Brain microvascular endothelial cell (primary cell): ENCODE measurements around the gene ZBTB24.
"Not testable (repeated sequence)": the region's sequence is repeated elsewhere in the genome, so short reads cannot be mapped to it uniquely, and the experiment has no call there.

Experiments used
- DNase-seq: peaks from one replicate; pipeline ENCODE4 v3.0.0-alpha.2; 2020
- H3K27ac ChIP-seq: fragments of 250-450 bp; sonication (Bioruptor Pico); 2 replicates; pipeline ENCODE4 v1.5.1; 2020; ENCODE audit warnings: mild to moderate bottlenecking, moderate library complexity
- H3K27me3 ChIP-seq: fragments of 250-450 bp; sonication (Bioruptor Pico); replicated peaks from 2 replicates; pipeline ENCODE4 v1.5.1; 2020; ENCODE audit warnings: mild to moderate bottlenecking
- H3K36me3 ChIP-seq: fragments of 250-450 bp; sonication (Bioruptor Pico); replicated peaks from 2 replicates; pipeline ENCODE4 v1.5.1; 2020; ENCODE audit warnings: mild to moderate bottlenecking
- H3K4me3 ChIP-seq: 2 replicates; pipeline ENCODE4 v1.5.1; 2011; ENCODE audit warnings: low read depth, mild to moderate bottlenecking, control low read depth, low read length, moderate library complexity
- CTCF ChIP-seq: IDR thresholded peaks from 2 replicates; pipeline ENCODE4 v1.5.1; 2011; ENCODE audit warnings: low read depth, mild to moderate bottlenecking, moderate library complexity, low read length, control low read depth, inconsistent platforms; ENCODE audit errors: missing control alignments
- in situ Hi-C: cut with HindIII; loops from 2 replicates; pipeline ENCODE4 v1.10.0; 2017; ENCODE audit warnings: low sequenced_read_pairs, low pct_ligation_motif_present

The ZBTB24 gene

GRCh38 chr6:109467696-109468095 lies 15.3 kb downstream of the ZBTB24 start:
- Histone ChIP-seq H3K36me3 (peaks cover 47% of the 10 kb centered on the region), H3K4me3 (no peak overlapping the region), H3K27me3 (no peaks in the 10 kb centered on the region), H3K27ac (no peak overlapping the region)
- in situ Hi-C loops = no loop called here
- DNase-seq = no peak
- TF ChIP-seq CTCF = no peak

- Histone ChIP-seq H3K4me3 (no peak overlapping the region), H3K27me3 (no peaks in the 10 kb centered on the region), H3K36me3 (peaks cover 36% of the 10 kb centered on the region), H3K27ac (no peak overlapping the region)
- DNase-seq = no peak
- no peak for TF ChIP-seq CTCF
- in situ Hi-C loops = no loop called here
Measured at GRCh38 chr6:109466212-109466923, 16.7 kb downstream of the ZBTB24 start.

GRCh38 chr6:109465772-109466171 lies 17.2 kb downstream of the ZBTB24 start:
- no peak for TF ChIP-seq CTCF
- Histone ChIP-seq H3K36me3 (peaks cover 36% of the 10 kb centered on the region), H3K27me3 (no peaks in the 10 kb centered on the region), H3K27ac (no peak overlapping the region), H3K4me3 (no peak overlapping the region)
- in situ Hi-C loops = no loop called here
- DNase-seq = no peak

GRCh38 chr6:109461733-109462526 lies 21.1 kb downstream of the ZBTB24 start:
- Histone ChIP-seq H3K36me3 (peaks cover 27% of the 10 kb centered on the region), H3K27me3 (no peaks in the 10 kb centered on the region), H3K4me3 (no peak overlapping the region), H3K27ac (no peak overlapping the region)
- in situ Hi-C loops = no loop called here
- no peak for DNase-seq
- TF ChIP-seq CTCF = no peak

GRCh38 chr6:109461205-109461604 lies 21.8 kb downstream of the ZBTB24 start:
- DNase-seq, in situ Hi-C loops, H3K4me3 ChIP-seq, H3K27me3 ChIP-seq, H3K27ac ChIP-seq: not testable (repeated sequence)
- H3K36me3 ChIP-seq = peaks cover 27% of the 10 kb centered on the region

GRCh38 chr6:109460161-109460829 lies 22.7 kb downstream of the ZBTB24 start:
- H3K27me3 ChIP-seq = no peaks in the 10 kb centered on the region
- DNase-seq = no peak
- TF ChIP-seq CTCF = no peak
- H3K4me3 ChIP-seq = no peak overlapping the region
- in situ Hi-C loops = no loop called here
- H3K27ac ChIP-seq = no peak overlapping the region
- peaks cover 18% of the 10 kb centered on the region for H3K36me3 ChIP-seq
